Common myeloid progenitor, CD34-positive (primary cell): ENCODE measurements around the gene KBTBD12.
A peak's percentile ranks its signal among the peaks of the same experiment; 100 is the strongest.

Experiments used
- CTCF ChIA-PET: fragments of 350-600 bp; sonication (Branson Sonifier 250); formaldehyde crosslinking; loops from one replicate; lab custom pipeline; 2021; ENCODE audit warnings: antibody characterized with exemption; lab: Charles Lee
- POLR2A ChIA-PET: fragments of 350-600 bp; sonication (Branson Sonifier 250); formaldehyde crosslinking; loops from one replicate; lab custom pipeline; 2021; ENCODE audit warnings: antibody characterized with exemption; lab: Charles Lee
- DNase-seq, 3 donors: peaks; one replicate each; pipeline versions ENCODE4 v3.0.0 to v3.0.0-alpha.2; 2013
- H3K27ac ChIP-seq, 2 experiments: 1 replicate in 1 of 2; 2 replicates in 1 of 2; pipeline ENCODE4 v1.7.0; 2013; ENCODE audit warnings: inconsistent platforms in 2 of 2, low read length in 2 of 2, mild to moderate bottlenecking in 2 of 2, low read depth in 1 of 2, moderate library complexity in 1 of 2; ENCODE audit not compliant: severe bottlenecking in 2 of 2, insufficient read depth in 1 of 2, poor library complexity in 1 of 2
- H3K27me3 ChIP-seq, 5 experiments: replicated peaks in 2 of 5; 1 replicate in 3 of 5; 2 replicates in 2 of 5; pipeline versions ENCODE4 v1.6.1 to v1.7.0; 2013; ENCODE audit warnings: low read length in 4 of 5, mild to moderate bottlenecking in 2 of 5, moderate library complexity in 2 of 5, inconsistent platforms in 1 of 5; ENCODE audit not compliant: insufficient read depth in 5 of 5, control insufficient read depth in 4 of 5
- H3K36me3 ChIP-seq, 4 experiments: 1 replicate in 2 of 4; 2 replicates in 2 of 4; pipeline versions ENCODE4 v1.6.1 to v1.7.0; 2013; ENCODE audit warnings: low read length in 3 of 4, control low read depth in 1 of 4, mild to moderate bottlenecking in 1 of 4; ENCODE audit not compliant: control insufficient read depth in 4 of 4, insufficient read depth in 4 of 4
- H3K4me1 ChIP-seq, 4 experiments: 1 replicate in 3 of 4; 2 replicates in 1 of 4; pipeline versions ENCODE4 v1.6.1 to v1.7.1; 2013; ENCODE audit warnings: low read length in 3 of 4, mild to moderate bottlenecking in 3 of 4, control low read depth in 1 of 4, inconsistent platforms in 1 of 4, moderate library complexity in 1 of 4; ENCODE audit not compliant: control insufficient read depth in 4 of 4, insufficient read depth in 4 of 4; ENCODE audit errors: control extremely low read depth in 1 of 4
- H3K4me3 ChIP-seq, 7 experiments: 1 replicate in 4 of 7; 2 replicates in 3 of 7; pipeline versions ENCODE4 v1.5.1 to v1.7.0; 2013; ENCODE audit warnings: mild to moderate bottlenecking in 7 of 7, low read length in 6 of 7, moderate library complexity in 6 of 7, inconsistent platforms in 2 of 7, low read depth in 2 of 7, control low read depth in 1 of 7; ENCODE audit not compliant: insufficient read depth in 4 of 7, control insufficient read depth in 1 of 7; ENCODE audit errors: extremely low read depth in 1 of 7
- H3K9me3 ChIP-seq, 5 experiments: 1 replicate in 4 of 5; 2 replicates in 1 of 5; pipeline versions ENCODE4 v1.6.1 to v1.7.1; 2013; ENCODE audit warnings: low read length in 4 of 5, mild to moderate bottlenecking in 2 of 5, inconsistent platforms in 1 of 5, low read depth in 1 of 5, moderate library complexity in 1 of 5; ENCODE audit not compliant: control insufficient read depth in 4 of 5, insufficient read depth in 2 of 5; ENCODE audit errors: control extremely low read depth in 1 of 5
- WGBS: methylation state at CpG from one replicate; pipeline ENCODE4 v1.1.5; 2013; ENCODE audit not compliant: insufficient coverage; 5-methylcytosine and 5-hydroxymethylcytosine counted together

The KBTBD12 gene

DNA sequence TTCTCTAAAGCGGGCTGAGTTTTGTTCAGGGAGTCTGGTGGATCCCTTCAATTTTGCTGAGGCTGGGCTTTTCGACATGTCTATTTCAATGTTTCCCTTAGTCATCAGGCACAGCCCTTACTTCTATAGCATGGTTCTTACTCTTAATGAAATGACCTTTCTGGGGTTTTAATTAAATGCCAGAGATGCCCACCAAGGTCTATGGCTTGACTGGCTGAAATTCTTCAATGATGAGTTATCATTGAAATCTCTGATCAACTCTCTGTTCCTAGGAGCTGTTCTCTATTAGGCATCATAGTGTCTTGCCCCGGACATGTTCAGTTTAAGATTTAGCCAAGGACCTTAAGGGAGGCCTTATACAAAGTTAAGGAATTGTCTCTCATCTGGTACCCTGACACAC lies 33.4 kb upstream of the KBTBD12 start:
- 100% methylated on average over 2 of the region's 3 CpGs for WGBS
- H3K27me3 ChIP-seq = no peaks in the 10 kb centered on the region
- POLR2A ChIA-PET = no interaction called here

DNA sequence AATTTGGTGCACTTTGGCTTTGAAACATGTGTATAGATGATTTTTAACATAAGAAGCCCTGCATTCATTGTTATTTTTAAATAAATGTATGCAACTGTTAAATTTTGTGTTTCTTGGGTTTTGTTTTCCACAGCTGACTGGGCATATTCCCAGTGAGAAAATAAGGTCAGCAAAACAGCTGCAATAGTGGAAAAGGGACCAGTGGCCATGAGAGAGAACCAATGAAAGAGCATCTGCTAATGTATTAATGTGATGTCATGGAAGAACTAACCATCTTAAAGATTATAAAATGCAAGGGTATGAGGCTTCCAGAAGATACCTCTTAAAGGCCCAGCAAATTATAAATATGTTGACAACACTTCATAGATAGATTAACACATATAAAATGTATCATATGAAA lies 31.0 kb upstream of the KBTBD12 start:
- no peaks in the 10 kb centered on the region for H3K27me3 ChIP-seq
- CTCF ChIA-PET = no interaction called here

More for the DNA sequence above, 33.4 kb upstream of the KBTBD12 start:
- Histone ChIP-seq H3K9me3 (peaks cover 0 to 4% (median 0%) of the 10 kb centered on the region in 5 experiments), H3K27ac (no peak overlapping the region), H3K4me1 (peaks cover 0 to 2% (median 0%) of the 10 kb centered on the region in 4 experiments), H3K36me3 (no peaks in the 10 kb centered on the region), H3K4me3 (no peak overlapping the region)
- DNase-seq = no peak
- CTCF ChIA-PET = no interaction called here

DNA sequence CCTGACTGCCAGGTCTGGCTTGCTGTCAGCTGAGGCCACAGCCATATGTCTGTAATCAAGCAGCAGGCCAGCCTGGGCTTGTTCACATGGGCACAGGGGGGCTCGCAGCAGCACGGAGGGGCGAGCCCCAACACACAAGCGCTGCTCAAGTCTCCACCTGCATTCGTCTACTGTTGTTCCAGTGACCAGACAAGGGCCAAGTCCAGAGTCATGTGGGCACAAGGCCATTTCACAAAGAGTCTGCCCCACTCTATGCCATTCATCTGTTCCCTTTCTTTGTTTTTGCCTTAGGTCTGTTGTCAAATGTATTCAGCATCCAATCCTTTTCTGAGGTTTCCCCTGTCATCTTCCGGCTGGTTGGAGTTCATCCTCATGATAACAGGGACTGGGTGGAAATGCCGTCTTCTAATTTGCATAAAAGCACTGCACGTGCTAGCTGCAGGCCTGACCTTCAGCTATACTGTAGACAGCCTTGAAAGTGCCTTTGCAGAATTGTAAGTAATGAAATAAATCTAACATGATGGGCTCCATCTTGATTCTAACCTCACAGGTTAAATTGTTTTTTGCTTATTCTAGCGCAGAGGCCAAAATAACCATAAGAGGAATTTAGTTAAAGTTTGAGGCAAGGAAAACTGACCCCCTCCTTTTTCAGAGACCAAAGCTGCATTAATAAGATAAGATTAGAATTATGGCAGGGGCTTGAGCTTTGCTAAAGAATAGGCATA lies 28.6 kb upstream of the KBTBD12 start:
- H3K27ac ChIP-seq = no peak overlapping the region
- ChIA-PET POLR2A (interaction anchor here (0.7 kb wide), 1 partner anchor 42 kb away, joined by 3 read pairs; no protein-coding TSS in a partner anchor), CTCF (interaction anchor here (0.9 kb wide), 1 partner anchor 20 kb away, joined by 3 read pairs; no protein-coding TSS in a partner anchor)
- no peak overlapping the region for H3K4me3 ChIP-seq
- H3K36me3 ChIP-seq = no peaks in the 10 kb centered on the region
- peaks cover 0 to 15% (median 3%) of the 10 kb centered on the region in 4 experiments for H3K4me1 ChIP-seq
- H3K9me3 ChIP-seq = peaks cover 0 to 14% (median 7%) of the 10 kb centered on the region in 5 experiments
- 93% methylated on average over 7 of the region's 9 CpGs for WGBS
- no peaks in the 10 kb centered on the region for H3K27me3 ChIP-seq
- peak; percentile 23 to 70 (median 44) for DNase-seq

More for the DNA sequence above, 31.0 kb upstream of the KBTBD12 start:
- POLR2A ChIA-PET = no interaction called here
- no peak overlapping the region for H3K27ac ChIP-seq
- peaks cover 0 to 15% (median 3%) of the 10 kb centered on the region in 4 experiments for H3K4me1 ChIP-seq
- no peaks in the 10 kb centered on the region for H3K36me3 ChIP-seq
- H3K9me3 ChIP-seq = peaks cover 0 to 4% (median 0%) of the 10 kb centered on the region in 5 experiments
- DNase-seq = no peak
- no peak overlapping the region for H3K4me3 ChIP-seq

DNA sequence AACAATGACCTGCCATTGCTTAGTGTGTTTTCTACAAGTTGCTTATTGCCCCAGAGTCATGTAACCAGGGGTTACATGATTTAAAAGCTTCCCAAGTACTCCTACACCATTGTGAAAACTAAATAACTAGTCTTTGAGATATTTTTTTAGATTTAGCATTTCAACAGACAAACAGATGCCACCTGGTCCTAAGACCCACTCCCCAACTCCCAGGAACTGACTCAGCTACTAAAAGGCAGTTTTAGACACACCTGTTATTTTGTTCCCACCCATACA lies 28.1 kb upstream of the KBTBD12 start:
- H3K4me3 ChIP-seq = peak overlapping the region in 1 of 7 experiments; percentile 40
- peaks cover 0 to 15% (median 3%) of the 10 kb centered on the region in 4 experiments for H3K4me1 ChIP-seq
- H3K27me3 ChIP-seq = no peaks in the 10 kb centered on the region
- ChIA-PET POLR2A (interaction anchor here (0.7 kb wide), 1 partner anchor 41 kb away, joined by 3 read pairs; no protein-coding TSS in a partner anchor), CTCF (no interaction called here)
- DNase-seq = no peak
- peak overlapping the region; percentile 6 to 32 for H3K27ac ChIP-seq
- H3K36me3 ChIP-seq = no peaks in the 10 kb centered on the region
- peaks cover 0 to 19% (median 9%) of the 10 kb centered on the region in 5 experiments for H3K9me3 ChIP-seq

DNA sequence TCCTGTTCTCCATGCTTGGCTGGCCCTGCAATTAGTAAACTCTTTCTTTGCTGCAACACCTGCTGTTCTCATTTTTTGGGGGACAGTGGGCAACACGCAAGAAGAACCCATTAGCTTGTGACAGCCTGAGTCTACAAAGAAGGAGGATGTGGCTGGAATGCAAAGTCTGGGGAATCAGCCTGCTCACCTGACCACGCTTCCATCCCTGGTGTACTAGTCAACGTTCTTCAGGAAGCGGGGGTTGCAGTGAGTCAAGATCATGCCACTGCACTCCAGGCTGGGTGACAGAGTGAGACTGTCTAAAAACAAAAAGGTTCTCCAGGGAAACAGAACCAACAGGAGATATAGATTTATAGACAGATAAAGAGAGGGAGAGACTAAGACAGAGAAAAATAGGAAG lies 27.7 kb upstream of the KBTBD12 start:
- peak overlapping the region in 1 of 7 experiments; percentile 40 for H3K4me3 ChIP-seq
- 61% methylated on average over 3 of the region's 4 CpGs for WGBS
- ChIA-PET CTCF (no interaction called here), POLR2A (no interaction called here)
- H3K4me1 ChIP-seq = peaks cover 0 to 15% (median 3%) of the 10 kb centered on the region in 4 experiments
- DNase-seq = peak in 2 of 3 donors; percentile 17 to 50
- H3K27me3 ChIP-seq = no peaks in the 10 kb centered on the region
- peak overlapping the region; percentile 6 to 32 for H3K27ac ChIP-seq
- no peaks in the 10 kb centered on the region for H3K36me3 ChIP-seq
- peaks cover 0 to 21% (median 9%) of the 10 kb centered on the region in 5 experiments for H3K9me3 ChIP-seq

DNA sequence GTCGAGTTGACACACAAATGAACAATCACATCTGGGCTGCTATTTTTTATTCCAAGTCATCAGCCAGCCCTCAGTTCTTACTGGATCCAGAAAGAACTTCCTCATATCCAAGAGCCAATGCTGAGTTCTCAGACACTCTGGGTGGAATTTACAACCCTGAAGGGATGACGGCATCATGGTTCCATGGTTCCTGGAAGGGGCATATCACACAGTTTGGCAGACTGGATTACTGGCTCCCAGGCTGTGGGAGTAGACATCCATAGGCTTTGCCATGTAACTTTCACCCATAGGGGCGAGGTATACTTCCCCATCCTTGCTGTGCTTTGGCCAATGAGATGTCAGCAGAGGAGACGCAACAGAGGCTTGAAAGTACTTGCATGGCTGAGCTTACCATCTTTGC lies 26.9 kb upstream of the KBTBD12 start:
- H3K4me1 ChIP-seq = peaks cover 0 to 15% (median 3%) of the 10 kb centered on the region in 4 experiments
- H3K36me3 ChIP-seq = no peaks in the 10 kb centered on the region
- WGBS = 98% methylated on average over 4 of the region's 4 CpGs
- DNase-seq = no peak
- ChIA-PET POLR2A (no interaction called here), CTCF (no interaction called here)
- no peaks in the 10 kb centered on the region for H3K27me3 ChIP-seq
- no peak overlapping the region for H3K27ac ChIP-seq
- H3K9me3 ChIP-seq = peaks cover 0 to 21% (median 9%) of the 10 kb centered on the region in 5 experiments
- no peak overlapping the region for H3K4me3 ChIP-seq

DNA sequence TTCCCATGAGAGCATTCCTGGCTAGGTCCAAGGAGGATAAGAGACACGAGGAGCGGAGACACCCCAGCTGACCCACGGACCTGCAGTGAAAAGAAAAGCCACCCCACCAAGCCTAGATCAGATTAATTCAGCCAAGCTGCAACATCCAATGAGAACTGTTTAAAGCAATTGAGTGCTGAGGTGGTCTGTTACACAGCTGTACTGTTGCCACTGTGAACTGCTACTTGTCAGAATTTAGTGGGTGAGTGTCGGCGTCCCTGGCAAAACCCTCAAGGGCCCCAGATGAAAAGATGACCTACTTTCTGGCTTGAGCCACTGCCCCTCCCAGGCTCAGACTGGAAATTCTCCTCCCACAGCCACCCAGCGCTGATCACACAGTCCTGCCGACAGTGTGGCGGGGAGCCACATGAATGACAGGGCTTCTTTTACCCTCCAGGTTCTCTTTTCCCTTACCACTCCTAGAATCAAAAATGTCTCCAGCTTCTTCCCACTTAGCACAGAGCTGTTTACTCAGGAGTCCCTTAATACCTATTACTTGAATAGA lies 26.4 kb upstream of the KBTBD12 start:
- DNase-seq = no peak
- 95% methylated on average over 5 of the region's 8 CpGs for WGBS
- CTCF ChIA-PET = no interaction called here
- H3K36me3 ChIP-seq = no peaks in the 10 kb centered on the region
- peaks cover 0 to 21% (median 9%) of the 10 kb centered on the region in 5 experiments for H3K9me3 ChIP-seq
- no peak overlapping the region for H3K27ac ChIP-seq
- POLR2A ChIA-PET = no interaction called here
- H3K27me3 ChIP-seq = no peaks in the 10 kb centered on the region
- H3K4me3 ChIP-seq = no peak overlapping the region
- H3K4me1 ChIP-seq = peaks cover 0 to 15% (median 3%) of the 10 kb centered on the region in 4 experiments
